Measurements from ENCODE around the gene FKTN.

DNA sequence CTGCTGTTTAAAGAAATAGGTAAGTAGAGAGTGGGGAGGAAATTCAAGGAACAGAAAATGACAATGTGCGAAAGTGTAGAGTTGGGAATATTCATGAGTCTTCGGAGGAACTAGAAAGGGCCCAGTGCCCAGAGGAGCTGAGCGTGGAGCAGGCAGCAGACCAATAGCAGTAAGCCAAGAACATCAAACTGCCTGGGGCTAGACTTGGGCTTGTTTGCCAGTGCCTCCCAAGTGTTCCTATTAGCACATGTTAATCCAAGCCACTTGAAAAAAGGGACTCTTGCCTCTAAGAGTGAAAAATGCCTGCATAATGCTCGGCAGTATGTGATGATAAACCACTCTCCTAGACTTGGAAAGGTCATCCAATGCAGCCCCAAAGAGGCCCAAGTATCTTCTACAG, 103.1 kb downstream of the FKTN start:
- TF ChIP-seq POLR2A (IDR thresholded peaks at IDR 0.05; ENCODE audit: low read length): no peak
- no peak for TF ChIP-seq GATA1 (IDR thresholded peaks at IDR 0.05; ENCODE audit: low read depth, low read length)

Measured in erythroblast (primary cell).